ENCODE results near the gene OBSL1. TPM values are rescaled to one million over a fixed set of nuclear protein-coding genes. Genes with fewer than 3 reads are reported as not detected.

The OBSL1 gene
- total RNA-seq, 1 donor from 2014 or later = 40.4 TPM

- no peak for FAIRE-seq
- no peak for DNase-seq (ENCODE audit: low spot score in 2 of 2)
Measured at GRCh38 chr2:219536967-219537366, 34.4 kb downstream of the OBSL1 start.

DNA sequence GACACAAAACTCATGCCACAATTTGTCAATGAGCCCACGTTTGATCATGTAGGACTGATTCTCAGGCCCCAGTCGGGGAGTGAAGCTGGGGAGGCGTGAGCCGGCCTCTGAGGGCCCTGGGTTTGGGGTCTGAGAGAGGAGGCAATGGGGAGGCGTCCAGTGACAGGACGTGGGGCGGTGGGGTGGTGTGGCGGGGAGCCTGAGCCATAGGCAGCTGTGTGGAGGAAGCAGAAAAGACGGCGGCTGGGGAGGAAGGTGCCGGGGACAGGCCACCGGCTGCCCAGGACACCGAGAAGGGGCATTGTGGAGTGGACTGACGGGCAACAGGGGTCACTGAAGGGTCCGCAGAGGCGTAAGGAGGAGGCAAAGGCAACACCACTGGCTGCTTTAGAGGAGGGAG is 34.9 kb downstream of the OBSL1 start:
- no peak for FAIRE-seq

GRCh38 chr2:219533930-219534661 is 37.2 kb downstream of the OBSL1 start:
- FAIRE-seq (no peak), DNase-seq (ENCODE audit: low spot score in 2 of 2) (no peak)

More for the DNA sequence above, 34.9 kb downstream of the OBSL1 start:
- no peak for DNase-seq (ENCODE audit: low spot score in 2 of 2)

GRCh38 chr2:219532378-219532649 is 39.0 kb downstream of the OBSL1 start:
- FAIRE-seq (no peak), DNase-seq (ENCODE audit: low spot score in 2 of 2) (no peak)

- DNase-seq (ENCODE audit: low spot score in 2 of 2) = no peak
- FAIRE-seq = no peak
Measured at GRCh38 chr2:219531639-219532377, 39.5 kb downstream of the OBSL1 start.

- FAIRE-seq = no peak
Measured at GRCh38 chr2:219530048-219530963, 41.0 kb downstream of the OBSL1 start.

GRCh38 chr2:219527472-219527871 is 43.9 kb downstream of the OBSL1 start:
- FAIRE-seq (no peak), DNase-seq (ENCODE audit: low spot score in 2 of 2) (no peak)

More at GRCh38 chr2:219530048-219530963, 41.0 kb downstream of the OBSL1 start:
- peak; percentile 85 to 93 for DNase-seq (ENCODE audit: low spot score in 2 of 2)

- FAIRE-seq (no peak), DNase-seq (ENCODE audit: low spot score in 2 of 2) (no peak)
Measured at GRCh38 chr2:219527076-219527394, 44.3 kb downstream of the OBSL1 start.

DNA sequence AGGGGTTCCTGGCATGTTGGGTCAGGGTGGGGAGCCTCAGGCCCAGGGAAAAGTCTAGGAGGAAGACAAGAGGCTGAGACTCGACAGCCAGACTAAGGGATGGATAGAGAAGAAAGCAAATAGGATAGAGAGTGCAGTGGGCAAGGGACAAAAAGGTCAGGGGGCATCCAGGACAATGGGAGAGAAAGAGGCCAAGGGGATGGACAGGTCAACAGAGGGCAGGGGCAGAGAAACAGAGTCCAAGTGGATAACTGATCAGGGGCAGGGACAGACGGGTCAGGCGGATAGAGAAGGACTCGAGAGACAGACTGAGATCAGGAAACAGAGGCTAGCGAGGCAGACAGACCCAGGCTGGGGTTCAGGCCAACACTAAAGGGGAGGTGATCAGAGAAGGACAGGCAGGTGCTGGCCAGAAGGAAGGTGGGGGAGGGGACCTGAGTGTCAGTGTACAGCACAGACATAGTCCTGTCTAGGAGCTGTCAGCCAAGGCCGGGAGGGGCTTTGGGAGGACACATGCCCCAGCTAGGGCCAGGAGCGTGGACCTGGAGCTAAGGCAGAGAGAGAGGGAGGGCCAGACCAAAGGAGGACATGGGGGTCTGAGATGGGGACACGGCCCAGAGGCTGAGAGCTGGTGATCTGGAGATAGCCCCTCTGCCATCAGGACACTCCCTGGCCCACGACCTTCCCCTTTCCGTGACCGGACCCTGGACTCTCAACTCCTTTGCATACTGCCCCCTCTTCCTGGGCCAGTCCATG is 44.8 kb downstream of the OBSL1 start:
- FAIRE-seq (no peak), DNase-seq (ENCODE audit: low spot score in 2 of 2) (no peak)

GRCh38 chr2:219525533-219526232 is 45.7 kb downstream of the OBSL1 start:
- DNase-seq (ENCODE audit: low spot score in 2 of 2) = no peak
- FAIRE-seq = no peak

DNA sequence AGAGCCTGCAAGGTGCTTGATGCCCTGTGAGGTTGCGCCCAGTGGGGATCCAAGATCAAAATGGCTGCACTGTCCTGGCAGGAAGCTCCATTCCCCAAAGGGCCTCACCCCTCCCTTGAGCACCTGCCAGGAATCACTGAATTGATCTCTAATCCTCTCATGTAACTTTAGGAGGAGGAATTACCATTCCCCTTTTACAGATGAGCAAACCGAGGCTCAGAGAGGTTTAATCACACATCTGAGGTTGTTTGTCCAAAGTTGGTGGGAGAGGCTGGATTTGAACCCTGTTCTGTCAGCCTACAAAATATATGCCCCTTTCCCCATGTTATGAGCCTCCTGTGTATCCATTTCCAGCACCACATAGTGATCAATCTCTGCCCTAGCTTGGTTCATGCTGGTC is 46.5 kb downstream of the OBSL1 start:
- FAIRE-seq (no peak), DNase-seq (ENCODE audit: low spot score in 2 of 2) (no peak)

DNA sequence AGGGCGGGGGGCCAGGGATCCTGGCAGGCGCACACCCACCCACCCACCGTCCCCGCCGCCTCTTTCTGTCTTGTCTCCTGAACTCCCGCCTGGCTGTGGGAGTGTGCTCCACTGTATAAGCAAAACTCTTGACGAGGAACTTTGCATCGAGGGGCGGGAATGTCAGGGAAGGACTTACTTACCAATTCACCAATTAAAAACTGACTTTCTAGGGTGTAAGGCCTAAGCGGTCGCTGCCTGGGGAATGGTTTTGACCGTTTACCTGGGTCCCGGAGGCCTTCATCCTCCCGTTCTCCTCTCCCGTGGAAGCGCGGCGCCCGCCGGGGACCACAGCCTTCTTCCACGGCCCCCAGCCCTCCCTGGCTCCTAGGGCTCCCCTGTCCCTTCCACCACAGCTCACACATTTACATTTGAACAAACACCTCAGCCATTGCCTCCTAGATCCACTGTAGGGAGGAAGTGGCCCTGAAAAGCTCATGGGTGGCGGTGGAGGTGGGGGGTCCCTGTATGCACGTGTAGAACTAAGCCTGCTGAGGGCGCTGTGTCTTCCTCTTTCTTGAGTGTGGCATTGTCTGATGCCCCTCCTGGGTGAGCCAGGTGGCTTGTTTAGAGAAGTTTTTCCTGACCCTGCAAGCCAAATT is 48.2 kb downstream of the OBSL1 start:
- DNase-seq (ENCODE audit: low spot score in 2 of 2) (no peak), FAIRE-seq (no peak)

- no peak for FAIRE-seq
- DNase-seq (ENCODE audit: low spot score in 2 of 2) = peak in 1 of 2 donors; percentile 77
Measured at GRCh38 chr2:219522111-219523030, 49.0 kb downstream of the OBSL1 start.

DNA sequence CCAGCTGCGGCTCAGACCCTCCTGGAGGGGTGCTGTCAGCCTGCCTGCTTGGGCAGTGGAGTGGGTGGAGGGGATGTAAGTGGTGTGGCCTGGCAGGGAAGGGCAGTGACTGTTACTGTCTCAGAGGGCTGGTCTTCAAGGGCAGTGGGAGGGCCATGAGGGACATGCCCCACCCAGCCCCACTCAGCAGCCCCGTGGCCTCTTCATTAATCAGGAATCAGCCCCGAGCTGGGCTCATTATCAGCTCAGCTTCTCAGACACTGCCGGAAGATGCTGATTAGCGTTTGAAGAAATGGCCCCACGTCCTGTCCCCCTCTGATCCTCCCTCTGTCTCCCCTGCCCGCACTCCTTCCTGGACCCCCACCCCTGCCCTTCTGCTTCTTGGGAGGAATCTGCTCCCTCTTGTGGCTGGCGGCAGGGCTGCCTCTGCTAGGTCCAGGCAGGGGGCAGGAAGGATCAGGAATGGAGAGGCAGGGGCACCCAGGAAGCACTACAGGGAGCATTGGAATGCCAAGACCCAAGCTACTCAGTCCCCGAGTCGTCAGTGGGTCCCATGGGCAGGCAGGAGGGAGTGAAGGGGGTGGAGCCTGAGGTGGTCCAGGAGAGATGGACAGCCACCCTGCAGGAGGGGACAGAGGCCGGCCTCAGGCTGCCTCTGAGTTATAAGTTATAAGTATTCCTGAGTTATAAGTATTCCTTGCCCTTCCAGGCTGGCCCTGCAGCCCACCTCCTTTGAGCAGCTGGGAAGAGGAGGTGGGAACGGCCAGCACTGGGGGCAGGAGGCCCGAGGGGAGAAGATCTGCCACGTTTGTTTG is 50.1 kb downstream of the OBSL1 start:
- FAIRE-seq (no peak), DNase-seq (ENCODE audit: low spot score in 2 of 2) (peak in 1 of 2 donors; percentile 64)

DNA sequence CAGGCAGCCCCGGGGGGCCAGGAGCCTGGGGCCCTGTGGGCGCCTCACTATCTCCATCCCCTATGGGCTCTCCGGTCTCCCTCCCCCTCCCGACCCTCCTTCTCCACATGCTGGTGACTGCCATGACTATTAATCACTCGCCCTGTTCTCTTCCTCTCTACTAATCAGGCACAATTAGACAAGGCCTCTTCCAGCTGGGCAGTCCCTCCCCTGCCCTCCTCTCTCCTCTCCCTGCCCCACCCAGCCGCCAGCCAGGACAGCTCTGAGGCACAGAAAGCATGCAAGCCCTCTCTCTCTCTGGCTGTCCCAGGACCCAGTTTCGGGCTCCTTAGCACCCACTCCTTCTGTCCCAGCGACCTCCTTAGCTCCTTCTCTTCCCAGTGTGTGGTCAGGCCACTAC is 51.3 kb downstream of the OBSL1 start:
- DNase-seq (ENCODE audit: low spot score in 2 of 2) = no peak
- FAIRE-seq = no peak

DNA sequence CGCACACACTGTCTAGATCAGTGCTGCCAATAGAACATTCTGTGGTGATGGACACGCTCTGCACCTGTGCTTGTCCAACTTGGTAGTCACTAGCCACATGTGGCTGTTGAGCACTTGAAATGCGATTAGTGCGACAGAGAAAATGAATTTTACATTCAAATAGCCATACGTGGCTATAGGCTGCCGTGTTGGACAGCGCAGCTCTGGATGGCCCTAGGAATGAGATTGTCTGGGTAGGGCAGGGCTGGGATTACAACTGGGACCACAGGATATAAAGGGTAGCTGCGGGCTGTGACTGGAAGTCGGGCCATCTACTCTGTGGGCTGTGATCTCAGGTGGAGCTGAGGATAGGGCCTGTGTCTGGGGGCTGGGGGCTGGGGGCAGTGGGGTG is 51.8 kb downstream of the OBSL1 start:
- DNase-seq (ENCODE audit: low spot score in 2 of 2) = no peak
- no peak for FAIRE-seq

DNA sequence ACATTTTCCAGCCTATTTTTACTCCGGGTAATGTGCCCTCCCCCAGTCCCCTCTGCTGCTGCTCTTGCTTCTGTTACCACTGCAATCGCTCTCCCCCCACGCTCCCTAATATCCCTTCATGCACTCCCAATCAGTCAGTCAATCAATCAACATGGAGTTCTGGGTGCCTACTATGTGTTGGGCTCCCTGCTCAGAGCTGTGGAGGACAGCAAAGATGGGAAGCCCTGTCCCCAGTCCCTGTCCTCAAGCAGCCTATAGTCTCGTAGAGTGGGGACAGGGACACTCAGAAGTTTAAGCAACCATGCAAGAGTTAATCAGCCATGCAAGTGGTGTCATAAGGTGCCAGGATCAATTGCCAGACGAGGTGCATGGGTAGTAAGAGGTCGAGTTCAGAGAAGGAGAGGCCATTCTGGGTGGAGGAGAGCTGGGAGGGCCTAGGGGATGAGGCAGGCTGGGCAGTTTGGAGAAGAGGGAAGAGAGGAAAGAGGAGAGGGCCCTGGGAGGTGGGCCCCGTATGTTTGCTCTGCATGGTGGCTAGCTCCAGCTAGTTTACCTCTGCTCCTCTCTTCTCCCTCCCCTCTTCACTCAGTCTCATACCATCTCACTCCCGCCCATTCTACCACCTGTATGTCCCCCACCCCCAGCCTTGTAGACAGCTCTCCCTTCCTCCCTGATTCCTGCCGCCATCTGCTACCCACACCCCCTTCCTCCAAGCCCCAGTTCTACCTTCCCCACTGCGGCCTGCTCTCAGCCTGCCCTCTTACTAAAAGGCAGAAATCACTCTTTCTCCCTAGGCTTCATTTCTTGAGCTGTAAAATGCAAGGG is 53.2 kb downstream of the OBSL1 start:
- FAIRE-seq = no peak
- DNase-seq (ENCODE audit: low spot score in 2 of 2) = no peak

Measured in frontal cortex (tissue), 4 donors.